CD4-positive, alpha-beta T cell treated with Interleukin-17A for 4 hours (primary cell): ENCODE measurements around the gene EXOC6B.

Experiments used
- DNase-seq: peaks from one replicate; pipeline ENCODE4 v3.0.0-alpha.2; 2020; ENCODE audit warnings: mixed read lengths

Gene EXOC6B

GRCh38 chr2:72338076-72338475 is 487.8 kb downstream of the EXOC6B start:
- no peak for DNase-seq

GRCh38 chr2:72332720-72333119 is 493.1 kb downstream of the EXOC6B start:
- no peak for DNase-seq

- no peak for DNase-seq
Observed at GRCh38 chr2:72330652-72331051, 495.2 kb downstream of the EXOC6B start.

GRCh38 chr2:72326759-72327158 is 499.1 kb downstream of the EXOC6B start:
- no peak for DNase-seq

- no peak for DNase-seq
Observed at GRCh38 chr2:72325592-72326422, 500.0 kb downstream of the EXOC6B start.

GRCh38 chr2:72316774-72317173 is 509.1 kb downstream of the EXOC6B start:
- no peak for DNase-seq

GRCh38 chr2:72300147-72300684 is 525.6 kb downstream of the EXOC6B start:
- no peak for DNase-seq

- no peak for DNase-seq
Observed at GRCh38 chr2:72293620-72294019, 532.2 kb downstream of the EXOC6B start.

GRCh38 chr2:72292433-72292832 is 533.4 kb downstream of the EXOC6B start:
- no peak for DNase-seq

GRCh38 chr2:72291059-72291458 is 534.8 kb downstream of the EXOC6B start:
- DNase-seq: no peak

- no peak for DNase-seq
Observed at GRCh38 chr2:72289736-72290135, 536.1 kb downstream of the EXOC6B start.

- no peak for DNase-seq
Observed at GRCh38 chr2:72289283-72289682, 536.5 kb downstream of the EXOC6B start.

- no peak for DNase-seq
Observed at GRCh38 chr2:72278046-72278445, 547.8 kb downstream of the EXOC6B start.

- no peak for DNase-seq
Observed at GRCh38 chr2:72276876-72277275, 549.0 kb downstream of the EXOC6B start.

GRCh38 chr2:72276356-72276755 is 549.5 kb downstream of the EXOC6B start:
- no peak for DNase-seq

GRCh38 chr2:72275084-72275483 is 550.7 kb downstream of the EXOC6B start:
- DNase-seq: no peak

- DNase-seq: no peak
Observed at GRCh38 chr2:72274380-72274797, 551.4 kb downstream of the EXOC6B start.

- no peak for DNase-seq
Observed at GRCh38 chr2:72273384-72273783, 552.4 kb downstream of the EXOC6B start.

- no peak for DNase-seq
Observed at GRCh38 chr2:72271766-72272641, 553.8 kb downstream of the EXOC6B start.

- DNase-seq: no peak
Observed at GRCh38 chr2:72271276-72271614, 554.6 kb downstream of the EXOC6B start.

- no peak for DNase-seq
Observed at GRCh38 chr2:72270556-72271275, 555.1 kb downstream of the EXOC6B start.

- no peak for DNase-seq
Observed at GRCh38 chr2:72263776-72264060, 562.1 kb downstream of the EXOC6B start.

- DNase-seq: no peak
Observed at GRCh38 chr2:72263043-72263775, 562.6 kb downstream of the EXOC6B start.
